MM.1S (cell line): Measurements from ENCODE around the gene ZPBP2.

Experiments used
- DNase-seq: peaks from one replicate; pipeline ENCODE4 v3.0.0-alpha.2; 2015
- H2AFZ ChIP-seq: fragments of 300-600 bp; sonication (generic); 2 replicates; pipeline ENCODE4 v1.6.0; 2016; ENCODE audit warnings: antibody characterized with exemption, low read length
- H3F3A ChIP-seq: fragments of 300-600 bp; sonication (generic); 2 replicates; pipeline ENCODE4 v1.6.1; 2016; ENCODE audit warnings: mild to moderate bottlenecking, antibody characterized with exemption, low read length, moderate library complexity, mixed read lengths; ENCODE audit not compliant: insufficient read depth
- H3K27ac ChIP-seq: fragments of 300-600 bp; sonication (generic); 2 replicates; pipeline ENCODE4 v1.5.1; 2016; ENCODE audit warnings: mild to moderate bottlenecking, low read length
- H3K27me3 ChIP-seq: fragments of 300-600 bp; sonication (generic); replicated peaks from 2 replicates; pipeline ENCODE4 v1.6.0; 2016; ENCODE audit warnings: low read length; ENCODE audit not compliant: insufficient read depth
- H3K36me3 ChIP-seq: fragments of 300-600 bp; sonication (generic); replicated peaks from 2 replicates; pipeline ENCODE4 v1.6.1; 2016; ENCODE audit warnings: mild to moderate bottlenecking, low read length, mixed read lengths; ENCODE audit not compliant: insufficient read depth
- H3K4me1 ChIP-seq: fragments of 300-600 bp; sonication (generic); 2 replicates; pipeline ENCODE4 v1.6.1; 2016; ENCODE audit warnings: low read length, mixed read lengths
- H3K4me2 ChIP-seq: fragments of 300-600 bp; sonication (generic); 2 replicates; pipeline ENCODE4 v1.6.0; 2016; ENCODE audit warnings: low read depth, low read length
- H3K4me3 ChIP-seq: fragments of 300-600 bp; sonication (generic); 2 replicates; pipeline ENCODE4 v1.5.1; 2016; ENCODE audit warnings: low read length, mixed read lengths
- H3K79me2 ChIP-seq: fragments of 300-600 bp; sonication (generic); 2 replicates; pipeline ENCODE4 v1.6.1; 2016; ENCODE audit warnings: mixed run types, low read length, mixed read lengths
- H3K9ac ChIP-seq: fragments of 300-600 bp; sonication (generic); 2 replicates; pipeline ENCODE4 v1.6.1; 2016; ENCODE audit warnings: low read length, mixed read lengths
- H3K9me2 ChIP-seq: fragments of 300-600 bp; sonication (generic); replicated peaks from 2 replicates; pipeline ENCODE4 v1.6.1; 2016; ENCODE audit warnings: mild to moderate bottlenecking, low read length, mixed read lengths; ENCODE audit not compliant: insufficient read depth
- H3K9me3 ChIP-seq: fragments of 300-600 bp; sonication (generic); replicated peaks from 2 replicates; pipeline ENCODE4 v1.6.1; 2016; ENCODE audit warnings: mild to moderate bottlenecking, low read length, mixed read lengths; ENCODE audit not compliant: insufficient read depth
- H4K20me1 ChIP-seq: fragments of 300-600 bp; sonication (generic); 2 replicates; pipeline ENCODE4 v1.6.1; 2016; ENCODE audit warnings: mild to moderate bottlenecking, low read length, moderate library complexity, mixed read lengths; ENCODE audit not compliant: insufficient read depth
- CTCF ChIP-seq: fragments of 300-600 bp; sonication (generic); IDR thresholded peaks from 2 replicates; pipeline ENCODE4 v1.5.1; 2016; ENCODE audit warnings: antibody characterized with exemption, low read length, mixed read lengths
- EZH2 ChIP-seq: fragments of 300-600 bp; sonication (generic); optimal IDR thresholded peaks from 2 replicates; pipeline ENCODE3; 2017; ENCODE audit warnings: low read depth, mild to moderate bottlenecking, antibody characterized with exemption, low read length, mixed read lengths
- EZH2phosphoT487 ChIP-seq: fragments of 300-600 bp; sonication (generic); IDR thresholded peaks from 2 replicates; pipeline ENCODE4 v1.6.1; 2018; ENCODE audit warnings: antibody characterized with exemption, low read length

The ZPBP2 gene

DNA sequence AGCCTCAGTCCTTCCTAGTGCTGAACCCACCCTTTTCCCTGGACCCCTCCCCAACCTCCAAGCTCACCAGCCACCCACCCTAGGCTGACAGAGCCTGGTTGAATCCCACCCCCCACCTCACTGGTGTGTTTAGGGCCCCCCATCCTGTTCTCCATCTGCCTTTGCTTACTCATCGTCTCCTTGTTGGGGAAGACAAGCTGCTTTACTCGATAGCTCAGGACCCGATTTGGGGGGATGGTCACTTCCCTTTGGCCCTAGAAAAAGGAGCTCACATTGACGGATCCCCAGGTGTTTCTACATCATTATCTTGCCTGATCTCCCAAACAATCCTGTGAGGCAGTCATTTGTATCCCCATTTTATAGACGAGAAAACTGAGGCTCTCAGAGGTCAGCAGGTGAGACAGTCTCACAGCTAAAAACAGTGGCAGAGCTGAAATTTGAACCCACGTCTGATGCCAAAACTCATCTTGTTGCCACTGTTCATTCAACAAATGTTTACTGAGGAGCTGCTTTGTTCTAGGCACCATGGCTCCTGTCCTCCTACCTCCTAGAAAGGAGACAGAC lies 40.9 kb downstream of the ZPBP2 start:
- Histone ChIP-seq H3K27ac (no peak overlapping the region), H2AFZ (no peak overlapping the region), H3K4me1 (no peaks in the 10 kb centered on the region), H3K9me3 (no peaks in the 10 kb centered on the region), H3K4me2 (no peak overlapping the region), H3K9me2 (no peaks in the 10 kb centered on the region), H3K27me3 (no peaks in the 10 kb centered on the region), H3F3A (no peaks in the 10 kb centered on the region), H3K79me2 (no peaks in the 10 kb centered on the region), H3K9ac (no peak overlapping the region), H3K4me3 (no peak overlapping the region), H4K20me1 (no peaks in the 10 kb centered on the region), H3K36me3 (no peaks in the 10 kb centered on the region; the same call in 1 of the 2 replicates)
- TF ChIP-seq EZH2phosphoT487, result no peak
- TF ChIP-seq CTCF, result no peak
- TF ChIP-seq EZH2, result no peak
- no peak for DNase-seq

- no peak for DNase-seq
- Histone ChIP-seq H3K36me3 (no peaks in the 10 kb centered on the region; the same call in 1 of the 2 replicates), H2AFZ (no peak overlapping the region), H3K4me2 (no peak overlapping the region), H3K9ac (no peak overlapping the region), H3K4me3 (no peak overlapping the region), H4K20me1 (no peaks in the 10 kb centered on the region), H3K27me3 (no peaks in the 10 kb centered on the region), H3F3A (peaks cover 15% of the 10 kb centered on the region), H3K4me1 (peaks cover 14% of the 10 kb centered on the region), H3K9me2 (no peaks in the 10 kb centered on the region), H3K27ac (no peak overlapping the region), H3K9me3 (no peaks in the 10 kb centered on the region), H3K79me2 (no peaks in the 10 kb centered on the region)
- TF ChIP-seq EZH2phosphoT487 (no peak), CTCF (no peak), EZH2 (no peak)
Observed at GRCh38 chr17:39913989-39914388, 46.0 kb downstream of the ZPBP2 start.

DNA sequence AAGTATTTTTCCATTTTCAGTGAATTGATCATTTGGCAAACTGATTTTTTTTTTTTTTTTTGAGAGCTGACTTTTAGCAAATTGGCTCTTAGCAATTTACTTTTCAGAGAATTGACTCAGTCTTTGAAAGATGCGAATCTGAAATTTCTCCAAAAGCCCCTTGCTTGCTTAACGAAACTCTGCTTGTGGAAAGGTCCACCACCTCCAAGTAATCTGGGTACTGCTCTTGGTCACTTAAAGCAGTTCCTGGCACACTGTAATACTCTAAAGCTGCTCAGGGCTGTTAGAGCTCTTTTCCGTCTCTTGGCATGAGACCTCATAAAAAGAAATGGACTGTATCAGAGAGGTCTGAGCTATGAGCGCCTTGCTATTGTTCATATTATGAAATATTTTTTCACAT lies 47.6 kb downstream of the ZPBP2 start:
- H4K20me1 ChIP-seq, result no peaks in the 10 kb centered on the region
- peaks cover 10% of the 10 kb centered on the region; the same call in 1 of the 2 replicates for H3K36me3 ChIP-seq
- H3K9me3 ChIP-seq, result no peaks in the 10 kb centered on the region
- no peak overlapping the region for H2AFZ ChIP-seq
- no peaks in the 10 kb centered on the region for H3K9me2 ChIP-seq
- no peaks in the 10 kb centered on the region for H3K27me3 ChIP-seq
- no peak overlapping the region for H3K4me3 ChIP-seq
- no peak overlapping the region for H3K27ac ChIP-seq
- H3K4me2 ChIP-seq, result no peak overlapping the region
- peaks cover 19% of the 10 kb centered on the region for H3F3A ChIP-seq
- no peaks in the 10 kb centered on the region for H3K79me2 ChIP-seq
- H3K9ac ChIP-seq, result no peak overlapping the region
- H3K4me1 ChIP-seq, result peaks cover 19% of the 10 kb centered on the region
- TF ChIP-seq CTCF (no peak), EZH2phosphoT487 (no peak), EZH2 (no peak)
- no peak for DNase-seq
